GM20431 (cell line): Measurements from ENCODE around the gene NRARP.

Experiments
- in situ Hi-C: fragments of 300-500 bp; cut with MseI, MboI; formaldehyde crosslinking; loops from one replicate; pipeline ENCODE4 v1.15.0; 2020; ENCODE audit warnings: low sequenced_read_pairs; ENCODE audit not compliant: unreplicated experiment

Gene NRARP

DNA sequence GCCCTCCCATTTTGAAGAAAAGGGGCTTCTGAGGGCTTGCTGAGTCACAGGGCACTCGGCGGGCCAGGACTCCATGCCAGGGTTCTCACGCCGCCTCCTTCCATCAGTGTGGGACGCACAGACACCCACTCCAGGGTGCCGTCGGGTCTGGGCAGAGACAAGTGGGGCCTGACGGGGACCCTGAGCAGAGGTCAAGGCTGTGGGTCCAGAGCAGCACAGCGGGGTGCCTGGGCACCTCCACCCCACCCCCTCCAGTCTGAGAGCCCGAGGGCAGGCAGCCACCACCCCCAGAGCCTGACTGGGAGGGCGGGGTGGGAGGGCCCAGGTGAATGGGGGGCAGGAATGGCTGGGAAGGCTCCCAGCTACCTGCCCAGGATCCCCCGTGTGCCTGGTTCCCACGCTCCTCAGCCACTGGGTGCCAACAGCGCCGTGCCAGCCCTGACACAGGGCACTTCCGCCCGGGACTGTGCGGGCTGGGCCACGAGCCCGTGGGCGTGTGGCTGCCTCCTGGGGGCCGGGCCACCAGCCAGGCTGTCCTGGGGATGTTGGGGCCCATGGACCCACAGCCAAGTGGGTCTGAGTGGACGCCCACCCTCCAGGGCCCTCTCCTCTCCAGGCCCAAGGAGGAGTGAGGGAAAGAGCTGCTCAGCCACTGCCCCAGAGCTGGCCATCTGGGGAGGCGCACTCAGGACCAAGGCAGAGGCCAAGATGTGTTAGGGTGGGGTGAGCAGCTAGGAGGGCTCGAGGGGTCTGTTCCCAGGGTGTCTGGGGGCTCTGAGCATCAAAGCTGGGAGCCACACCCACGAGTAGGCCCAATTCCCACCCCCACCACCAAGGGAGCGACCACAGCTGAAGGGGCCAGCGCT lies 10.1 kb upstream of the NRARP start:
- in situ Hi-C loops: no loop called here

DNA sequence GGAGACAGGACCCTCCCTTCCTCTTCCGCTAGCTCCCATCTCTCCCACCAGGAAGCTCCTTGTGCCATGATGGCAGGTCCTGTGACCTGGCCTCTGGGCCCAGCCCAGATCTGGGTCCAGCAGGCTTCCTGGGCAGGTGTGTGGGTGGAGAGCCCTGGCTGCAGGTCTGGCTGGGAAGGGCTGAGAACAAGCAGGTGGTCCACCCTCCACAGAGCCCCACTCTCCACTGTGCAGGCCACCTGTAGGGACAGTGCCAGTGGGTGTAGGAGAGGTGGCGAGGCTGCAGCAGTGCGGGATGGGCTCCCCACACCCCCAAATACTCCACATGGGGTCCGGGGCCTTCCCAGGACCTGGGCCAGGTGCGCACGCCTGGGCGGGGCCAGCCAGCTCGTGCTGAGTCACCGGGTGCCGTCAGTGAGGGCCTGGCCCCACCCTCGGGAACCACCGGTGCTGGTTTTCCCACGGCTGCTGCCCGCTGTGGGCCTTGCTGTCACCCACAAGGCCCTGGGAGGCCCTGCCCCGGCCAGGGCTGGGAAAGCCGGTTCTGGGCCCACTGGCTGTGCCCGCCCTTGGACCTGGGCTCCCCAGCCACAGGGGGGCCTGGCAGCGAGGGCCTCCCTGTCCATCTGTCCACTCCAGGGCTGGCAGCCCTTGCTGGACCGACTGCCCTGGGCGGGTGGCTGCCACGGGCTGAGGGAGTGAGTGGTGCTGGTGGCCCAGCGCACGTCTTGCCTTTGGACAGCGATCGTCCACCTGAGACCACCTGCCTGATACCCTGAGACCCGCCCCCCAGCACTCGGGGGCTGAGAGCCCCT lies 9.3 kb upstream of the NRARP start:
- in situ Hi-C loops: no loop called here

DNA sequence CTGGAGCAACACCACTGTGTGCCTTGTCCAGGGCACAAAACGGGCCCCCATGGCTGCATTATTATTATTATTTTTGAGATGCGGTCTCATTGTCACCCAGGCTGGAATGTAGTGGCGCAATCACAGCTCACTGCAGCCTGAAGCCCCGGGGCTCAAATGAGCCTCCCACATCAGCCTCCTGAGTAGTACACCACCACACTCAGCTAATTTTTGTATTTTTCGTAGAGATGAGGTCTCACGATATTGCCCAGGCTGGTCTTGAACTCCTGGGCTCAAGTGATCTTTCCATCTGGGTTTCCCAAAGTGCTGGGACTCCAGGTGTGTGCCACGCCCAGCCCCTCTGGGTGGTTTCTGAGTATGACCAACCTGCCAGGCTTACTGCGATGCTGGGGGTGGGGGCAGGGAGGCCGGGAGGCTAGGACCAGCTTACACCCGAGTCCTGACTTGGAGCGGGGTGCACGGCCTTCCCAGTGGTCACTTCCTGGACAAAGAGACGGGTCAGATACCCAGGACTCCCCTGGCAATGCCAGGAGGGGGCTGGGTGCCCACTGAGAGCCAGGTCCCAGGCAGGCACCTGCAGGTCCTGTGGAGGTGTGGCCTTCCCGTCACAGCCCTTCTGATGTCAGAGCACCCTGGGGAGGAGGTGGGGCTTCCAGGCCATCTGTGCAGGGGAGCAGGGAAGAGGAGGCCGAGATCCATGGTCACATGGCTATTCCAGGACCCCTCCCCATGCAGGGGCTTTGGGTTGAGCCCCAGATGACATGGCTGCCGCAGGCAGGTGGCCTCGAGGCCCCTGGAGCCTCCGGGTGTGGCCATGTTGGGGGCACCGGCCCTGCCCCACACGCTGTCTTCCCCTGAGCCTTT lies 8.3 kb upstream of the NRARP start:
- in situ Hi-C loops: no loop called here

DNA sequence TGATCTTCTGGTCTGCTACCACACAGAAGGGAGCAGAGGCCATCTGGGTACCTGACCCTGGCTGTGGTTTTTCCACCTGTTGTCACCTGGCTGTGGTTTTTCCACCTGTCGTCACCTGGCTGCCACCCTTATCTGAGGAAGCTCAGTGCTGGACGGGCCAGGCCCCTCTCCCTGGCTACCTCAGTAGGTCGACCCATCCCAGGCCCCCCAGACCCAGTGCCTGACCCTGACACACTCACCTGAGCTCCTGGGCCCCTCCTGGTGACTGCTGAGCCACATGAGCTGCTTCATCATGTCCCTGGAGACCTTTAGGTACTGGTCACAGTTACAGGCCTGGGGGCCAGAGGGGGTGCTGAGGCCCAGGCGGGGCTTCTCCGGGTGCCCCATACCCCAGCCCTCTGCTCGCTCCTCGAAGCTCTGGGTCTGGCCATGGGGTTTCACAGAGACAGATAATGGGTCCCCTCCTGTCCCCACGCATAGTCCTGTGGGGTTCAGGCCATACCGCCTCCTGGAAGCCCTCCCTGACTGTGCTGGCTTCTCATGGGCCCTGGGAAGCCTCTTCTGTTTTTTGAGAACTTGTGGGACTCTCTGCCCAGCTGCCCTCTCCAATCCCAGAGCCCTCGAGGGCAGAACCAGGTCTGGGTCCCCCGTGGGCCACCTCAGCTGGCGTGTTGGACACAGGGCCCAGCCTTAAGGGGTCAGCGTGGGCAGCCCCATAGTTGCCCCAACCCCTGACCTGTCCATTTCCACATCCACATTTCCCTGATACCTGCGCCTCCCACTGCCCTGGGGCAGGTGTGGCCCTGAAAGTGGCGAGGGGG lies 7.5 kb upstream of the NRARP start:
- in situ Hi-C loops: no loop called here

DNA sequence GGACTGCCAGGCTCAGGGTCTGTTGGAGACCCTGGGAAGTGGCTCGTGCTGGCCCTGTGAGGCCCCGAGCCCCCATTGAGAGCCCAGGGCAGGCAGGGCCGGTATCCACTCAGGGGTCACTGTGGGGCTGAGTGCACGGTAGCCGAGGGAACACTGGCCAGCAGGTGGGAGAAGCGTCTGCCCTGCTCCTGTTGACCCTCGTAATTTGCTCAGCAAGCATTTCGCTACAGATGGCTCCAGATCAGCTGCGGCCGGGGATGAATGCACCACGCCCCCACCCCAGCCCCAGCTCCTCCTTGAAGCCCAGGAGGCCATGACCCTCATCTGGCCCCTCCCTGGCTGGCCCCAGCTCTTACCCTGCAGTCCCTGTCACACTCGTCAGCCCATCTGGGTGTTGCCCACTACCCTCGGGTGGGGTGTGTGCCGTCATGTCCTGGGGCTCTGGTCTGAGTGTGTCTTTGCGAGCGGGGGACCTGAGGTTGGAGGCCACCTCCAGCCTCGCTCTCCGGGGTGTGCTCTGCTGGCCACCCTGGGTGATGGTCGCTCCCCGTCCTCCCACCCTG lies 6.1 kb upstream of the NRARP start:
- in situ Hi-C loops: no loop called here

DNA sequence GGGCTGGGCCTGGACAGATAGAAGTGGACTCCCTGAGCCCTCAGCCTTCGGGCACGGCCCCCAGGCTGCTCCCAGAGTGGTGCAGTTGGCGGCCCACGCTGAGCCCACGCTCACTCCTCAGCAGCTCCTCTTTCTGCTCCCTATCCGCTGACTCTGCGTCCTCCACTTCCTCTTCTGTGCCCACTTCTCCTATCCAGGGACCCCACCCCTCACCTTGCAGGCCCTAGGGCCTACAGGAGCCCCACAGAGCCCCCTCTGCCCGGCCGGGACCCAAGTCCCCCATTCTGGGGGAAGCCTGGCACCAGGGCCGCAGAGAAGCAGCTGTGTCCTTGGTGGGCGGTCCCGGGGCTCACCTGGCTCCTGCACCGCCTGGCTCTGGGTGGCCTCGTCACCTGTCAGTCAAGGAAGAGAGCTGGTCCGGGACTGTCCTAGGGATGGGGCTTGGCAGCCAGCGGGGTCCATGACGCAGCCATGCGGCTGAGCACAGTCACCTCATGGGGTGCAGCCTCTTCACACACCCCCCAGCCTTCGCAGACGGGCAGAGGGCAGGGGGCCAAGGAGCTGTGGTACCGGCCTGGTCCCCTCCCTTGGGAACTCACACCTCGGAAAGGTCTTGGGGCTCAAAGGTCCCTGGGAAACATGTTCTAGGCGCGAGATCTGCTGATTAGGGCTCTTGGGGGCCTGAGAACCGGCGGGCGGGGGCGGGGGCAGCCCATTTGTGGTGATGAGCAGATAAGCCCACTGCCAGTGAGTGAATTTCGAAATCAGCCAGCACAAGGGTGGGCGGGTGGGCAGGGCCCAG lies 5.4 kb upstream of the NRARP start:
- in situ Hi-C loops: no loop called here

DNA sequence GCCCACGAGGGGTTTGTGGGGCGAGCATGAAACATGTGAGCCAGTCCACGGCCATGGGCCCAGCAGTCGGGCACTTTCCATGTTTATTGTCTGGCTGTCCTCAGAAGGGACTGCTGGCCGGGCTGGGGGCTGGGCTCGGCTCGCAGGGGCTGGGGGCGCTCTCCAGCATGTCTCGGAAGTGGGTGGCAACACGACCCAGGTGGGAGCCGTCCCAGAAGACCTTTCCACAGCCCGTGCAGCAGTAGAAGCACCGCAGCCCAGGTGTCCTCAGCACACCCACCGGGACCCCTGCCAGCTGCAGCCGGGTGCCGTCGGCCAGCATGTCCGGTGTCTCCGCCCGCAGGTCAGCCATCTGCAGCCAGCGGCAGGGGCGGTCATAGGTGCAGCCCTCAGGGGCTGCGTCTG lies 4.8 kb upstream of the NRARP start:
- in situ Hi-C loops: no loop called here

DNA sequence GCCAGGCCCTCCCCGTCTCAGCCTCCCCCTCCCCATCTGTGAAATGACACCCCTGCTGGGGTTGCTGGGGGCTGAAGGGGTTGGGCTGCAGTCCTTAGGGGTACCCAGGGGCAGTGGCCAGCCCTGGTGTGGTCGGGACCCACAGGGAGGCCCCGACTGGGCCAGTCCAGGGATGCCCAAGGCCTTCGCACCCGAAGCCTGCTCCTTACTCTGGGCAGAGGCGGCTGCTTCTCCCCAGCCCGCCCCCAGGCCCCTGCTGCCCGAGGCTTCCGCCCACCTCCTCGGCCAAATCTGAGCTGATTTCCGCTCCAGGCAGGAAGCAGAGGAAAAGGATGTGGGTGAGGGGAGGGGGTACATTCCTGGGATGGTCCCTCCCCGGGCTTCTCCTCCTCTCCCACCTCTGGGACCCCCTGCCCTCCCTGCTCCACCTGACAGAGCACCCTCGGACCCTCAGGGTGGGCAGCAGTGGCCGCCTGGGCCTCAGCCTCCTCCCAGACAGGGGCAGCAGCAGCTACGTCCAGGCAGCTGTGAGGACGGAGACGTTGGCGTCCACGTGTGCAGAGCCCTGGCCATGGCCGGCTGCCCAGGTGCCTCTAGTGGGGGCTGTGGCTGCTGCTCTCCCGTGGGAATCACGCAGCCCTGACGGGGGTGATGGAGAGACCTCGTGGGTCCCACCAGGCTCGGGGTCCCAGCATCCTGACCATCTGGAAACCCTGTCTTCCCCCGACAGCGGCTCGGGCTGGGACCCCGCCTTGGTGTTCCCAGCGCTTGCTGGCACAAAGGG lies 4.2 kb upstream of the NRARP start:
- in situ Hi-C loops: no loop called here

DNA sequence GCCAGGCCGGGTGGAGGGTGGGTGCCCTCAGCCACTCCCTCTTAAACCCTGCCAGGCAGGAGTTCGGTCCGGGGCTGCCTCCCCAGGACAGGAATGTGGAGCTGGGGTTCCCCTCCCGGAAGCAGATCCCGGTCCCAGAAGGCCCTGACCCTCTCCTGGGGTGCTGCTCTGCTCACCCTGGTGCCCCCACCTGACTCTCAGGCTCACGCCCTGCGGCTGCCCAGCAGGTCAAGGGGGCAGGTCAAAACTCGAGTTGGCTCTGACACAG lies 3.7 kb upstream of the NRARP start:
- in situ Hi-C loops: no loop called here

DNA sequence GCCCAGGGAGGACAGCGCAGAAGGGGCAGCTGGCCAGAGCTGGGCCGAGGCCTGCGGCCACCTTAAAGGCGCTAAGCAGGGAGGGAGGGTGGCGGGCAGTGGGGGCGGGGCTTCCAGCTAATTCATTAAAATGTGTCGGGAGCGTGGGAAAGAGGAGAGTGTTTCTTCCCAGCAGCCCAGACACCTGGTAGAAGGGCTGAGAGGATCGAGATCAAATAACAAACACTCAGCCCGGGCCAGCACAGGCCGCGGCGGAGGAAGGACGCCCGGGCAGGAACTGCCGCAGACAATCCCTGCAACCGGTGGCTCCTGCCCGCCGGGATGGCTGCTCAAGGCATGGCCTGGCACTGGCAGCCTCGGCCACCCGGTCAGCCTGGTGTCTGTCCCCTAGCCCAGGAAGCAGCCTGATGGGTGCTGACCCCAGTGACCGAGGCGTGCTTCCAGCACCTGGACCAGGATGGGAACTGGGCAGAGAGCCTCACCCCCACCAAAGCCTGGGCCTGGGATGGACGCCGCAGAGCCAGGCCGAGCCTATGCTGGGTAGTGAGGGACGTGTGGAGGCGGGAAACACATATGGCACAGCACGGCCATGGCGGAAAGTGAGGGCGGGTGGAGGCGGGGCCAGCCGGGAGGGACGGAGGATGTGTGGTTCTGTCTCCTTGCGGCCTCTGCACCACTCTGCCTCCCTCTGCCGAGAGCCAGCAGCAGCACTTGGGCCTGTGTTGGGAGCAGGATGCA lies 3.2 kb upstream of the NRARP start:
- in situ Hi-C loops: no loop called here

DNA sequence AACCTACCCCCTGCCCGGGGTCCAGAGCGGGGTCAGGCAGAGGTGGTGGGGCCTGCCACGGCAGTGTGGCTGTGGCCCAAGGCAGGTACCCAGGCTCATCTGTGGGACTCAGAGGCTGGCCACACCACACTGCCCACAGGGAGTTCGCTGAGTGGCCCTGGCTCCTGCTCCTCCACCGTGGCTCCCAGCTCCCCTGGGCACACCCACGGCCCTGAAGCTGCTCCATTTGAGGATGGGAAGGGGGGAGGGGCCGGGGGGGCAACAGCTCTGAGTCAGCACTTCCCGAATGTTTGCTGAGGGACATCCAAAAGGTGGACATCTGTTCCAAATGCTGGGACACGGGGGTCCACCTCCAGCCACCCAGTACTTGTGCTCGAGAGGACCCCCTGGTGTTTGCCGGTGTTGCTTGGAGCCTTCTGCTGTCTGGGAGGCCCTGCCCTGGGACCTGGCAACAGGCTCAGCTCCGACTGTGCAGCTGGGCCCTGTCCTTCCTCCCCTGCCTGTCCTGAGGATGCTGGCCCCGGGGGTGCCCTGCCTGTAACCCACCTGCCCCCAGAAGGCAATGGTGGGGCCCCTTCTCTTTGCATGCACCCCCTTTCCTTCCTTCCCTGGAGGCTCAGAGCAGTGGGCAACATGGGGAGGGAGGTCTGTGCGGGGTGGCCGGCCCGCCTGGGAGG lies 2.5 kb upstream of the NRARP start:
- in situ Hi-C loops: no loop called here

DNA sequence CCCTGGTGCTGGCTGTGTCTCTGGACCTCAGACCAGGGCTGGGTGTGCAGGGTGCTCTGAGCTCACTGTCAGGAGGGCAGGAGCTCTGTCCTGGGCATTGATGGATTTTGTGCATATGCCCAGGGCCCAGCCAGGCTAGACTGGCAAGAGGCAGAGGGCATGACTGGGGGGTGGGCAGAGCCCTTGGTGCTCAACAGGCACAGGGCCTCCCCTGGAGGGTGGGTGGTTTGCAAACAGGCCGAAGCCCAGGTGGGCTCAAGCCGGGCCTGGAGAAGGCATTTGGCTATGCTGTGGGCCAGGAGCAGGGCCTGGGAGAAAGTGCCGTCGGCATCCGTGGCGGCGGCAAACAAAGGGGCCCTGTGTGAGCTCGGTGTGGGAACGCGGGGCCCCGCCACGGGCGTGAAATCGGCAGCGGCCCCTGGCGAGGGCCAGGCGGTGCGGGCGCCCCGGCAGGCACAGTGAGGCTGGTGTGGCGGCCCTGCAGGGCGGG lies 1.9 kb upstream of the NRARP start:
- in situ Hi-C loops: no loop called here

DNA sequence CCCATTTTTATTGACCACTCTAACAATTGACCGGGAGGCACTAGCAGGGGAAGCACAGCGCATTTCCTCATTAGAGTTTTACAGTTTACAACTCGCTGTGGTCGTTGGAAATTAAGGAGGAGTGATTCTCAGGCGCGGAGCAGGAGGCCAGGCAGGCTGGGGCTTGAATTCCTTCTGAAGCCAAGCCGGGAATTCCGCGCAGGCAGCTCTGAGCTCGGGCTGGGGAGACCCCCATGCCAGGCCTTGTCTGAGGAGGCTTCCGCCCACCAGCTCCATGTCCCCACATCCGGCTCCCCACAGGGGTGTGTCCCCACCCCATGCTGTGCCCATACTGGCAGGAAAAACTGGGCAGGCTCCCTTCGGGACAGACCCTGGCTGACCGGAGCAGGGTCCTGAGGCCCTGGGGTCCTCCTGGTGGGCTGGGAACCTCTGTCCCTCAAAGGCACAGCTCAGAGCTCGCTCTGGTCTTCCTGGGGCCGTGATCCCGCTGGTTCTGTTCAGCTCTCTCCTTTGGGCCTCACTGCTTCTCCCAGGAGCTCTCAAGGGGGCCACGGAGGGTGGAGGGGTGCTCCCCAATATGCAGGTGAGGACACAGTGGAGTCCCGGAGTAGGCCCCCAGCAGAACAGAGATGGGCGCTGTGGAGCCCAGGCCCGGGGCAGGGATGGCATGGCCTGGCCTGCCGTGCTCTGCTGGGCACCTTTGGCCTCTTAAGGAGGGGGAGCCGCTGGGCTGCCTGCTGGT lies 1.3 kb upstream of the NRARP start:
- in situ Hi-C loops: no loop called here

DNA sequence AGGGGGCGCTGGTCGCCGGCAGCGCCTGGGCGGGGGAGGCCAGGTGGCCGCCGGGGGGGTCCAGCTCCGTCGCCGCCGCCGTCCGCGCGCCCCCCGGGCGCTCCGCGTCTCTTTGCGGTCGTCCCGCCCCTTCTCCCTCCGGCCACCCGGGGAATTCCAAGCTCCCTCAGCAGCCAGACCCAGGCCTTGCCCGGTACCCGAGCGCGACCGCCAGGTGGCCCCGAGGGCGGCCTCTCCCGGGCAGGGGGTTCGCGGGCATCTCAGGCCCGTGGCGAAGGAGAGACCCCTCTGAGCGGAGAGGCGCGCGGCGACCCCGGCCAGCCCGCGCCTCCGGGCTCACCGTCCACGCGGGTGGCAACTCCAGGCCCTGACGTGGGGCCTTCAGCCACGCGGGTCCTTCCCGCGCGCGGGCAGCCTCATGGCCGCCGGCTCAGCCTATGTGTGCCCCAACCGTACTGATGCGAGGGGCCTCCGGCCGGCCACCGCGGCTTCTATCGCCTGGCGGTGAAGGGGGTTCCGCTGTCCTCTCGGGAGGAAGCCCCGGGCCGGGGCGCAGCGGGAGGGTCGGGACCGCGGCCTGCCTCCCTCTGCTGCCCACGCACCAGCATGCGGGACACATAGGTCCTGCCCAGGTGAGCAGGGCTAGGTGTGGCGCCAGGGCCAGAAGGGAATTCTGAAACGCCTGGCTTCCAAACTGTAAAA lies 529 bp upstream of the NRARP start:
- in situ Hi-C loops: no loop called here
